ENCODE data around the gene PRPS1.

DNA sequence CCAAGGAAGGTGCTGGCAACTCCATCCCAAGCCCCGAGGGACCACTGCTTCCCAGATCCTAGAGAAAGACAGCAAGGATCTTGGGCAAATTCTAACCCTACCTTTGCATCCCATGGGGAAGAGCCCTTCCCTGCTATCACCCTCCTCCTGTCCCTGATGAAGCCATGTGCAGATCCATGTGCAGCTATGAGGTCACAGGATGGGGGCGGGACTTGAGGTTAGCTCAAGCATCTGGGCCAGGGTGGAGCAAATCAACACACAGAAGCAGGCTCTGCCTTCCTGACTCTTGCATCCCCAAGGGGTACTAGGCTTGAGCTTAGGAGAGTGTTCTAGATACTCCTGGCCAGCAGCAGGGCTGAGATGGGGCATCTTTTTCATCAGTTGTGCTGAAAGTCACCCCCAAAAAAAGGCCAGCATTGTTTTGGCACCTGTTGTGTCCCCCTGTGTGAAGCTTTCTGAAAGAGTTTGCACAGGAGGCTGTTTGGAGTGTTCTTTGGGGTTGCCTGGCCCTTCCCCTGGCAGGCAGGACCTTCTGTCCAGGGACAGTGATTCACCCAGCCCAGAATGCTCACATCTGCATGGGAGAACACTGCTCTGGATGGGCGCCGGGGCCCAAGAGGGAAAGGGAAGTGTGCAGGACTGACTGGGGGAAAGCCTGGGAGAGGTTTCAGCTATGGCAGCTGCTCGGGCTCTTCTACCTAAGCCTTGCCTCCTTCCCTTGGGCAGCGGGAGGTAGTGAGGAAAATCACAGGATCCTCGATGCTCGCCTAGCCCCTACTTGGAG lies 50.8 kb downstream of the PRPS1 start:
- TF ChIP-seq, protein P1, sequence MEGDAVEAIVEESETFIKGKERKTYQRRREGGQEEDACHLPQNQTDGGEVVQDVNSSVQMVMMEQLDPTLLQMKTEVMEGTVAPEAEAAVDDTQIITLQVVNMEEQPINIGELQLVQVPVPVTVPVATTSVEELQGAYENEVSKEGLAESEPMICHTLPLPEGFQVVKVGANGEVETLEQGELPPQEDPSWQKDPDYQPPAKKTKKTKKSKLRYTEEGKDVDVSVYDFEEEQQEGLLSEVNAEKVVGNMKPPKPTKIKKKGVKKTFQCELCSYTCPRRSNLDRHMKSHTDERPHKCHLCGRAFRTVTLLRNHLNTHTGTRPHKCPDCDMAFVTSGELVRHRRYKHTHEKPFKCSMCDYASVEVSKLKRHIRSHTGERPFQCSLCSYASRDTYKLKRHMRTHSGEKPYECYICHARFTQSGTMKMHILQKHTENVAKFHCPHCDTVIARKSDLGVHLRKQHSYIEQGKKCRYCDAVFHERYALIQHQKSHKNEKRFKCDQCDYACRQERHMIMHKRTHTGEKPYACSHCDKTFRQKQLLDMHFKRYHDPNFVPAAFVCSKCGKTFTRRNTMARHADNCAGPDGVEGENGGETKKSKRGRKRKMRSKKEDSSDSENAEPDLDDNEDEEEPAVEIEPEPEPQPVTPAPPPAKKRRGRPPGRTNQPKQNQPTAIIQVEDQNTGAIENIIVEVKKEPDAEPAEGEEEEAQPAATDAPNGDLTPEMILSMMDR (conservative IDR thresholded peaks at IDR 0.05; ENCODE audit: low read length) = no peak
- TF ChIP-seq EZH2phosphoT487 (IDR thresholded peaks at IDR 0.05; ENCODE audit: borderline replicate concordance, low read depth, low read length) = no peak
